GM19043 (cell line): ENCODE data around the gene PPP2R3B.

Source experiments
- ATAC-seq: cut with Tn5 transposase; IDR thresholded peaks from one replicate; pipeline ENCODE4 v1.9.1; 2021; ENCODE audit warnings: low read depth; ENCODE audit not compliant: unreplicated experiment

The PPP2R3B gene

DNA sequence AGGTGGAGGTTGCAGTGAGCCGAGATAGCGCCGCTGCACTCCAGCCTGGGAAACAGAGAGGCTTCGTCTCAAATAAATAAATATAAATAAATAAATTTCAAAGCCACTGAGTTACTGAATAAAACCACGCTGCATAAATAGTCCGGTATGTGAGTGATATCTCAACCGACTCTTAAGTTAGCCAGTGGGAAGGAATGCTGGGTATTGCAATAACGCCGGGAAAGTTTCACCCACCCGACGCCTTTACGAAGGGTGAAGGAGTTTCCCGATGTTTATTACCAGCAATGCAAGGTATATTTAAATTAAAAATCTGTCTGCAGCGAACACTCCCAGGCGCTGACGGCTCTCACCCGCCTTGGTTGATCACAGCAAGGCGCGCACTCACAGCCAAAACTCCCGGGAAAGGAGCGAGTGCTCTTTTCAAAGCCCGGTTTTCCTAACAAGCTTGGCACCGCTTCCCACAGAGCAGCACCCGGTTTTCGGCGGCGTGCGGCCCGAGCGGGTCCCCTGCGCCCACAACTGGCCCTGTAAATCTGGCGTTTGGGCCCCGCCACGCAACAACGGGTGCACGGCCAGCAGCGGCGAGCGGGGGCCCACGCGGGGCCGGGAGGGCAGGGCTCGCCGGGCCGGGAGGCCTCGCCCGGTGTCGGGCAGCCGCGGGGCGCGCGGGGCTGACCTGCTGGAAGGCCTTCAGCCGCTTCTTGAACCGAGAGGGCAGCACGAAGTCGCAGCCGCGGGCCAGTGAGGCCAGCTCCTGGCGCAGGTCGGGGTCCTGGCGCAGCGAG is 13.7 kb downstream of the PPP2R3B start:
- no peak for ATAC-seq

DNA sequence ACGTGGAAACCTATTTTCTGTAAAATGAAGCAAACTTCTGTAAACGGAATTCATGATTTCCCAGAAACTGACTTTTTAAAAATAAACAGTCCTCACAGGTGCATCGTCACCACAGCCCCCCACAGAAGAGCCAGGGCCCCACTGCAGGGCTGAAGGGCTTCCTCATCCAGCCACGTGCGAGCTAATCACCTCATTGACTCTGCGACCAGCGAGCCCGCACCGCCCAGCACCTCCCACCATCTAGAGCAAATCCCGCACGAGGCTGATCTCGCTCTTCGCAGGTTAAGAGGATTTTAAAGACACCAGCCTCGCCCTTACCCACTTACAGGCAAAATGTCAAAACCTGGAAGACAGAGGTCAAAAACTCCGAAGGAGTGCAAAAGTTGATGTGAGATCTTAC is 14.8 kb downstream of the PPP2R3B start:
- no peak for ATAC-seq

DNA sequence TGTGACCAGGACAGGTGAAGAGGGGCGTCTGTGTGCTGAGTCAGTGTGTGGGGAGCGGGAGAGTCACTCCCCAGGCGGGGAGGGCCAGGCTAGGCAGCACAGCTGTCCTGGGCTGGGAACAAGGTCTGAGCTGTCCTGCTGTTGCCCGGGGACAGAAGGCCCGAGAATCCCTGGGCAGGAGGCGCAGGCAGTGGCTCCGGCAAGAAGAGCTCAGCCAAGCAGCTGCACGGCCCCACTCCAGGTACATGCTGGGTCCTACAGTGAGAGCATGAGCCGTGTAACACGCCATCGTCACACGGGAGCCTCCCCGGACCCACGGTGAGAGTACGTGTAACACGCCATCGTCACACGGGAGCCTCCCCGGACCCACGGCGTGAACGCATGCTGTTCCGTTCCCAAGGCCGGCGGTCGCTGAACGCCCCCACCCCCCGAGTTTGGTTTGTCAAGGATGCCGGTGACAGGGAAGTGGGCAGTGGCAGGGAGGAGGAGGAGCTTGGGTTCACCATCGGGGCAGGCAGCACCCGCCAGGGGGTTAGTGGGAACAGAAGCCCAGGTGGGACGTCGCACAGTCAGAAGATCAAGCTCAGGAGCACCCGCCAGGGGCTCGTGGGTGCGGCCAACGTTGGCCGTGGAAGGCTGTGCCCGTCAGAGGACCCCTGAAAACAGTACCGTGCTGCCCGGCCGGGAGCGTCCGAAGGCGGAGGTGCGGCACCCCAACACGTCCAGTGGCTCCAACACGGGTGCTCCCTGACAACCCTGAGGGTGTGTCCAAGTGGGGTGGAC is 15.6 kb downstream of the PPP2R3B start:
- no peak for ATAC-seq

DNA sequence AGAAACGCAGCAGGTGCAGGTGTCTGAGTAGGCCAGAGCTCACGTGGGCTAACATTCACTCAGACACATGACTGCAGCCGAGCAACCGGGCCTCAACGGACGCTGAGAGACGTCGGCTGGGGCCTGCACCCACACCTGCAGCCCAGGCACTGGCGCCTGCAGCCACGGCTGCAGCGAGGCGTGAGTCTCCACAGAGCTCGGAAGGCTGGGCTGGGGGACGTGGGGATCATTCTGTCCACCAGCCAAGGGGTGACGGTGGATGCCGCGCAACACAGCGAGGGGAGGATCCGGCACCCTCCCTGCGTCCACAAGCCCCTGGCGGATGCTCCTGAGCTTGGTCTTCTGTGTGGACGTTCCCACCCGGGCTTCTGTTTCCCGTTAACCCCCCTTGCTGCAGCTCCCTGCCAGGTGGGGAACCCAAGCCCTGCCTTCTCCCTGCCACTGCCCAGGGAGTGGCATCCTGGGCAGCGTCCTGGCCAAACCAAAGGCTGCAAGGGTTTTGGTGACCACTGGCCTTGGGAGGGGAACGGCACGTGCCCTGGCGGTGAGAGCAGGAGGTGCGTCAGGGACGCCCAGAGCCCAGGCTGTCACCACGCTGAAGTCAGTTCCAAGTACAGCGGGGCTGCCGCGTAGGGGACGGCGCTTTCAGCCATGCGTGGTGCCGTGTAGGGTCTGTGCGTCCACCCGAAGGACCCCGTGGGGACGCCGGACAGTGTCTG is 16.3 kb downstream of the PPP2R3B start:
- no peak for ATAC-seq

DNA sequence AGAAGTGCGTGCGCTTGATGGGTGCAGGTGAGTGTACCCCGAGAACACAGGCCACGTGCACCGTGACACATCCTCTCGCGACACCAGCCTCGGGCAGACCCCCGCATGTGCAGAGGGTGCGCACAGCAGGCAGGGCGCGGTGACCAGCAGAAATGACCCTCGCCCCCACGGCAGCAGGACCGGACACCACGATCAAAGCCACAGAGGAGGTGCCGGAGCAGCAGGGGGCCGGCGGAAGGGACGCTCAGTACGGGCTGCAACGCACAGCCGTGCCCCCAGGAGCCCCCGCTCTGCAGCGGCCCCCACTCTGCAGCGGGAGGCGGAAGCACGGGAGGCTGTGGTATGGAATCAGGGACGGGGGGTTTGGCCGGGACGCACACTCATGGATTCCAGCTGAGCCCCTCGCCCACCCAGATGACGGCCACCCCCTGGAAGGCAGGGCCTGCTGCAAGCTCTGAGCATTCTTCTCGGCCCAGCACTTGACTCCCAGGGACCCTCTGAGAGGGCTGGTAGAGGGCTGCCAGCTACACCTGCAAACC is 17.1 kb downstream of the PPP2R3B start:
- no peak for ATAC-seq

DNA sequence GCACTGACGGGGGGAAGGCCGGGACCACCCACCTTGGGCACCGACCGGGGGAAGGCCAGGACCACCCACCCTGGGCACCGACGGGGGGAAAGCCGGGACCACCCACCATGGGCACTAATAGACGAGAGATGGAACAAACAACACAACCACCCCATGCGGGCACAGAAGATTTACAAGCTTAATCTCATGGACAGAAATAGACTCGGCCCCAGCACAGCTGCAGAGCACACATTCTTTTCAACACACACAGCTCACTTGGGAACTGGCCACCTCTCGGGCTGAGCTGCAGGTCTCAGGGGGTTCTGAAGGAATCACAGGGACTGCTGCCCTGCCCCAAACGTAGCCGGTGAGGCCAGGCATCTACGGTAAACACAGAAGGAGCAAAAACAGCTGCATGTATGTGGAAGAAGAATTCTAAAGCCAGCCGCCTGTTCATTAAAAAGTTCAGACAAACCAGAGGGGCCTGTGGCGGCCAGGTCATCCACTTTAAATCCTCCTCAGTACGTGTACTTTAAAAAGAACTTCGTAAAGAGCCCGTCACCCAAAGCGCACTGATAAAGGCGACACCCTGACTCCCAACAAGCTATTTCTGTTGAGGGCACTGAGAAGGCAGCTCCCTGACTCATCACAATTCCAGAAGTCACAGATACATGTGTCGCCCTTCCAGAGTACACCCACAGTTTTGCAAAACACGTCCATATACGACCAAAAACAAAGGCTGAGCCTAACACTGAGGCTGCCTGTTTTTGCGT is 17.7 kb downstream of the PPP2R3B start:
- no peak for ATAC-seq

DNA sequence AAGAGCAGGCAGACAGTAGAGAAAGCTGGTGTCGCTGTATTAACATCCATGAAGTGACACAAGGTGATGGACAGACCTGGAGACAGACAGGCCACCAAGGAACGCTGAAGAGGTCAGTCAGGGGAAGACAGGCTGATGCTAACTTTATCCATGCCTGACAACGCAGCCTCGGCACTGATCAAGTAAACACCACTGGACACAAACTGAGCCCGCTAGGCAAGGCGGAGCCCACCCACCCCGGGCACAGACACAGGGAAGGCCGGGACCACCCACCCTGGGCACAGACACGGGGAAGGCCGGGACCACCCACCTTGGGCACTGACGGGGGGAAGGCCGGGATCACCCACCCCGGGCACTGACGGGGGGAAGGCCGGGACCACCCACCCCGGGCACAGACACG is 18.8 kb downstream of the PPP2R3B start:
- no peak for ATAC-seq

DNA sequence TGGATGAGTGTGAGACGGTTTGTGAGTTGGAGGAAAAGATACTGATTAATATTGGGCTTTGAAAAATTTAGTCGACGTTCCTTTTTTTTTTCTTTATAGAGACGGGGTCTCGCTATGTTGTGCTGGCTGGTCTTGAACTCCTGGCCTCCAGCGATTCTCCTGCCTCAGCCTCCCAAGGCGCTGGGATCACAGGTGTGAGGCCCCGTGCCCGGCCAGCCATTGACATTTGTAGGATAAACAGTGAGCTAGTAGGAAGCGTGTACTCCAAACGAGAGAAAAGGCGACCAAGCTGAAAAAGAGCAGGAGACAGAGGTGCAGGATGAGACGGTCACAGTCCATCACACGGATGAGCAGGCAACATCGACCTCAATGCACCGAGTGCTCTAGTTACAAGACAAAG is 19.4 kb downstream of the PPP2R3B start:
- no peak for ATAC-seq

DNA sequence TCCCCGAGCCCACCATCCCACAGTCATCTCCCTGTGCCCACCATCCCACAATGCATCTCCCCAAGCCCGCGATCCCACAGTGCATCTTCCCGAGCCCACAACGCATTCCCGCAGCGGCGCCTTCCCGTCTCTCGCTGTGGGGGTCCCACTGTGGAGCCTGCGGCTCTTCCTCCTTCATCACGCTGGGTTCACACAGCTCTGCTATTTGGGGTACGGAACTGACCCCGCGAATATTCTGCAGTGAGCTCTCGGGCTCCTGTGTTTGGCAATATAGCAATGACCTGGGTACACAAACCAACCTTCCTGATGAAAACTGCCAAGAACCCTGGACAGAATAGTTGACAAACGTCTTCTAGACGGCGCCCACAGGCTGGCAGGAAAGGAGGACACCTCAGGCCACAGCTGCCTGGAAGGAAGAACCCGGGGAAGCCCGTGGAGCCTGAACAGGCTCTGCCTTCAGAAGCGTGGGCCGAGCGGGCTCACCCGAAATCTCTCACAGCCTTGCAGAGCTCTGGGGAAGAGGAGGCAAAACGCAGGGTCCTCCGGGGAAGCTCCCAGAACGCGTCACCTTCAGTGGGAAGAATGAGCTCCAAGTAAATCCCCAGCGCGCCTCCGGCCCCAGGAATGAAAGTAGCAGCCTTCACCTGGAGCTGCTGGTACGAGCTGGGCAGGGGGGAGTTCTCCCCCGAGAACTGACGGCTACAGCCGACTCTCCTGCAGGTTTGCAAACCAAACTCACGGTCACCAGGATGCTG is 22.9 kb downstream of the PPP2R3B start:
- no peak for ATAC-seq

DNA sequence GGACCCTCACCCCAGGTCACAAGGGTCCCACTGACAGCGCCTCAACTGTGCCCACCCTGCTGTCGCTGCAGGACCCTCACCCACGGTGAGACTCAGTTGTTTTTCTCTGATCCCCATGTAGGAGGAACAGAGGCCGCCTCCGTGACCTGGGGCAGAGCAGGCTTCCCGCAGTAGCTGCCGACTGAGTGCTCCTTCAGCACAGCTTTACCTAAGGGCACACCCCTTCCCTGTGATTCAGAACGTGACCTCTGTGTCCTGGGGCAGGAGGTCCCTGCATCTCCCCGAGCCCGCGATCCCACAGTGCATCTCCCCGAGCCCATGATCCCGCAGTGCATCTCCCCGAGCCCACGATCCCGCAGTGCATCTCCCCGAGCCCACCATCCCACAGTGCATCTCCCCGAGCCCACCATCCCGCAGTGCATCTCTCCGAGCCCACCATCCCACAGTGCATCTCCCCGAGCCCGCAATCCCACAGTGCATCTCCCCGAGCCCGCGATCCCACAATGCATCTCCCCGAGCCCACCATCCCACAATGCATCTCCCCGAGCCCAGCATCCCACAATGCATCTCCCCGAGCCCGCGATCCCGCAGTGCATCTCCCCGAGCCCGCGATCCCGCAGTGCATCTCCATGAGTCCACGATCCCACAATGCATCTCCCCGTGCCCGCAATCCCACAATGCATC is 23.6 kb downstream of the PPP2R3B start:
- ATAC-seq, result no peak

DNA sequence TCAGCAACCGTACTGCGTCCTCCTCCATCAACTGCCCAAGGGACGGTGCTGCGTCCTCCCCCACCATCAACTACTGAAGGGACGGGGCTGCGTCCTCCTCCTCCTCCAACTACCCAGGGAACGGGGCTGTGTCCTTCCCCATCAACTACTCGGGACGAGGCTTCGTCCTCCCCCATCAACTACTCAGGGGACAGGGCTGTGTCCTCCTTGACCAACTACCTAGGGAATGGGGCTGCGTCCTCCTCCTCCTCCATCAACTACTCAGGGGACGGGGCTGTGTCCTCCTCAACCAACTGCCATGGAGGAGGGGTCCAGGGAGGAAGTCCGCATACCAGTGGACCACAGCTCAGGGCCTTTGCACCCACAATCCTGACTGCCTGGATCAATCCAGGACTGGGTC is 24.4 kb downstream of the PPP2R3B start:
- ATAC-seq, result no peak

DNA sequence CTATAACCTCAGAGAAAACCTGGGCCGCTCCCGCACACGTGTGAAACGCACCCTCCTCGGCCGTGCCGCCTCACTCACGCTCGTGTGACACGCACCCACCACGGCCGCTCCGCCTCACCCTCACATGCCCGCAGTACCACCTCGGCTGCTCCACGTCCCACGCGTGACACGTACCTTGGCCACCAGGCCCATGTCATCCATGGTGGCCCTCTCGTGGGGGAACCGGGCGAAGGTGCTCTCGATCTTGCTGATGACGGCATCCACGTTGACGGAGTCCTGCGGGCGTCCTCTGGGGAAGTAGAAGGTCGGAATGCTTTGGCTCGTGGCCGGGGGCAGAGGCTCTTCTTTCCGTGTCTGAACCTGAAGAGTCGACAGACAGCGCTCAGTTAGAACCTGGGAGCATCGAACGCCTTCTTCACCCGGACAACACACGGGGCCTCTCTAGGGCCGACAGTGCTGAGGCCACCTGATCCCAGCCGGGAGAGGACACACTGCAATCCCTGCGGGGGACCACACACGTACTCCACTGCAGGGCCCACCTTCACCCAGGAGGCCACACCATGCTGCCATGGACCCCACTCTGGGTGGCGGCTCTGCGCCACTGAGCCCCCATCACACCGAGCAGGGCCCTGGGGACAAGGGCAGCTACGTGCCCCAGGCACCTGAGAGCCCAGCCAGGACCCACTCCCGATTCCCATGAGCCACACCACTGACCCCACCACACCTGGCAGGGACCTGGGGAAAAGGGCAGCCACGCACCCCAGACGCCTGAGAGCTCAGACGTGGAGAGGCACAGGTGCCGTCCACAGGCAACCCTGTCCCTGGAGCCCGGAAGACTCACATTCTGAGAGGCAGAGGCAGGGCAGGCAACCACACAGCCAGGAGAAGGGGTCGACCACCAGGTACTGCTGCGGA is 25.2 kb downstream of the PPP2R3B start:
- no peak for ATAC-seq

DNA sequence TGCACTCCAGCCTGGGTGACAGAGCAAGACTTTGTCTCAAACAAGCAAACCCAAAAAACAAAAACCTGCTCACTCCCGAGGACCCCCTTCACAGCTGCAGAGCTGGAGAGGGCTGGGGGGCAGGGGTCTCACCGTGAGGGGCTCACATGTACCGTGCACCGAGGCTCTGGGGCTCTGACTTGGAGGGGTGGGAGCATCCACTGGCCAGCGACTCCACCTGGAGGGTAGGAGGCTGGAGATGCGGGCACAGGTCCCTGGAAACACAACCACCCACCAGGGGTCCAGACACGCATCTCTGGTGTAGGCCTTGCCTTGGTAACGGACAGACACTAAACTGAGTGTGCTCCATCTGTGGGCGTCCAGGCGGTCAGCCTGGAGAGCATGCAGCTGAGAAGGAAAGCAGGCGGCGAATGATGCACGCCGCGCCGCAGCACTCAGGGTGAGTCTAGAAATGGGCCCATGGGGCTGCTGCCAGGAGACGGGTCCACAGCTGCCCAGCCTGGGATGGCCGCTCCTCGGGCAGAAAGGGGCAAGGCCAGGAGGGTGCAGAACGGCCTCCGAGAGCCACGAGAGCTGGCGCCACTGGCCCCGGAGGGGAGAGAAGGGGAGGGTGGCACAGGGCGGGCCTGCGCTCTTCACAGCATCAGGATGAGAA is 26.1 kb downstream of the PPP2R3B start:
- no peak for ATAC-seq

DNA sequence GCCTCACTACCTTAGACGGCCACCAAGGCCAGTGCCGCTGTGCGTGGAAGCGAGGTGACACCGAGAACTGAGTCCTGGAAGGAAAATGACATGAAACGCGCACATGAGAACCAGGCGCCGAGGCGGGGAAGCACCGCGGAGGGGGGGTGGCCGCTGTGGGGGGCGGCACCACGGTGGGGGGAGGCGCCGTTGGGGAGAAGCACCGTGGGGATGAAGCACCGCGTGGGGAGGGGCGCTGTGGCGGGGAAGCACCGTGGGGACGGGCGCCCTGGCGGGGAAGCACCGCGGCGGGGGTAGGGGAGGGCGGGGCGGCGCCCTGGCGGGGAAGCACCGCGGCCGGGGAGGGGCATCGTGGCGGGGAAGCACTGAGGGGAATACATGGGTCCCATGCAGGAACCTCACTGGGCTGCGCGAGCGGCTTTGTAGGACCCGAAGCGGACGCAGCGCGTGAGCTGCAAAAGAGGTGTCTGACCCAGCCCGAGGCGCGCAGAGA is 28.0 kb downstream of the PPP2R3B start:
- ATAC-seq, result no peak

DNA sequence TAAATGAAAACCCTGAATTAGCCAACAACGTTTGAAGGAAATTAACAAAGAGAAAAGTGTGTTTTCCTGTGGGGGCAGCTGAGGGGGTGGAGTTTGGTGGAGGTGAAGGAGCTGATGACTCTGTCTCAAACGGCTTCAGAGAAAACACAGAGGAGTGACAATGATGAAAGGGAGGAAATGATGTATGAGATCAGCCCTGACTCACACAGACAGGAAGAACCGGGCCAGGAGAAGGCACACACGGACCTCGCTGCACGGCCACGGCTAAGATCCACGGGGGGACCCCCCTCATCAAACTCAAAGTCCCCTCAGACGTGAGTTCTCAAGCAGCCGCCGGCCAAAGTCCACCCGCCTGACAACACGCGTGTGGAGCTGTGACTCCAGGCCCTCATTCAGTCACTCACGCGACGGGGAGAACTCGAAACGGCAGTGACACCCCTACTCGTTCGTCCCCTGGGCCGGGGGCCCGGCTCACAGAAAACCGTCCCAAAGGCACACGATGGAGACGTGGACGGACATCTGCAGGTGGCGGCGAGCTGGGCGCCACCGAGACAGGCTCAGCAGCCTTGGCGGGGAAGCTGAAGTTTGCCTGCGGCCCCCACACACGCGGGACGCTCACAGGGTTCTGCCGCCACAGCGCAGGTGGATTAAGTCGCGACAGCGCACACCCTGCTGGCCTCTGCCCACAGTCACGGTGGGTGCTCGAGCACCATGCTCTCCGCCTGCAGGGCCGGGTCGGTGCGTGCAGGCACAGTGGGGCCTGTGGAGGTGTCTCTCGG is 28.8 kb downstream of the PPP2R3B start:
- no peak for ATAC-seq

DNA sequence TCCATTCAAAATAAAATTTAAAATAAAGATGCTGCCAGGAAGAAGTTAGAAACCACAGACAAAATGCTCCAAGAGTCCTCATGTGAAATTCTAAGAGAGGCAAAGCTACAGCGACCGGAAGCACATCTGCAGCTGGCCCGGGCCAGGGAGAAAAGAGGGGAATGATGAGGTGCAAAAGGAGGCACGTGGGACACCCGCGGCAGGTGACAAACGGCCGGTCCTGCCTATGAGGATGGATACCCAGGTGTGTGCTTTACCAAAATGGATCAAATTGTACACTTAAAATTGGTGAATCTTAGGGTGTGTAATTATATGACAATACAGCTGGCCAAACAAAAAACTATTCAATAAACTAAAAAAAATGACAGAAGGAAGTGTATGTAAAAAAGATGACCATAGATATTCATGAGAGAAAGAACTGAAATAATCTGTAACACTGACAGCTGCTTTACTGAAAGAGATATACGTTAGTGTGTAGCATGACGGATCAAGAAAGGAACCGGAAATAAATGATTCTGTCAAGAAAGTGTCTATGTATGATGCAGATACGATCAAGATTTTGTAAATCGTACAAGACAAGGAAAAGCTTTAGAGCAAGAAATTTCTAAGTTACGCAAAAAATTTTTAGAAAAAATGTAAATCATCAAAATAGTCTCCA is 29.5 kb downstream of the PPP2R3B start:
- no peak for ATAC-seq
